Fibroblast of lung (primary cell): ENCODE data around the gene MAP3K19. TPM values are rescaled to one million over a fixed set of nuclear protein-coding genes. Genes with fewer than 3 reads are reported as not detected.

Experiments used
- DNase-seq, 2 donors: peaks; one replicate each; pipeline versions ENCODE4 v3.0.0 to v3.0.0-alpha.2; 2010; ENCODE audit warnings: low read depth in 2 of 2
- H2AFZ ChIP-seq: 2 replicates; pipeline ENCODE4 v1.5.1; 2012; ENCODE audit warnings: low read length, control low read depth, inconsistent platforms
- H3K27ac ChIP-seq: 2 replicates; pipeline ENCODE4 v1.5.1; 2011; ENCODE audit warnings: low read length, control low read depth; ENCODE audit not compliant: insufficient read depth
- H3K27me3 ChIP-seq: 2 replicates; pipeline ENCODE4 v1.5.1; 2011; ENCODE audit warnings: mild to moderate bottlenecking, low read length; ENCODE audit not compliant: control insufficient read depth, insufficient read depth
- H3K36me3 ChIP-seq: 2 replicates; pipeline ENCODE4 v1.5.1; 2011; ENCODE audit warnings: low read length; ENCODE audit not compliant: control insufficient read depth, insufficient read depth
- H3K4me1 ChIP-seq: 2 replicates; pipeline ENCODE4 v1.5.1; 2011; ENCODE audit warnings: low read length; ENCODE audit not compliant: control insufficient read depth, insufficient read depth; ENCODE audit errors: extremely low read depth
- H3K4me2 ChIP-seq: 2 replicates; pipeline ENCODE4 v1.5.1; 2011; ENCODE audit warnings: low read length, control low read depth; ENCODE audit not compliant: insufficient read depth; ENCODE audit errors: extremely low read depth
- H3K4me3 ChIP-seq, 4 experiments: fragments of 200-600 bp in 1 of 4; sonication (generic) in 1 of 4; replicated peaks in 1 of 4; 2 replicates each; pipeline ENCODE4 v1.5.1; 2011 to 2016; ENCODE audit warnings: low read length in 4 of 4, low read depth in 3 of 4, mild to moderate bottlenecking in 3 of 4, control low read depth in 2 of 4, inconsistent platforms in 1 of 4, mixed read lengths in 1 of 4; ENCODE audit not compliant: insufficient read depth in 1 of 4; ENCODE audit errors: control extremely low read depth in 1 of 4
- H3K79me2 ChIP-seq: 2 replicates; pipeline ENCODE4 v1.5.1; 2012; ENCODE audit warnings: mild to moderate bottlenecking, low read length, inconsistent platforms; ENCODE audit not compliant: control insufficient read depth, insufficient read depth
- H3K9ac ChIP-seq: 2 replicates; pipeline ENCODE4 v1.5.1; 2011; ENCODE audit warnings: mild to moderate bottlenecking, low read length, control low read depth; ENCODE audit not compliant: insufficient read depth
- H3K9me3 ChIP-seq: 2 replicates; pipeline ENCODE4 v1.5.1; 2012; ENCODE audit warnings: low read depth, low read length; ENCODE audit not compliant: control insufficient read depth, insufficient read depth
- H4K20me1 ChIP-seq: 2 replicates; pipeline ENCODE4 v1.5.1; 2011; ENCODE audit warnings: low read length; ENCODE audit not compliant: control insufficient read depth, insufficient read depth; ENCODE audit errors: extremely low read depth
- CTCF ChIP-seq, 2 donors: IDR thresholded peaks in 1 of 2; conservative IDR thresholded peaks in 1 of 2; 1 replicate in 1 of 2; 2 replicates in 1 of 2; pipeline ENCODE4 v1.5.1; 2011 to 2012; ENCODE audit warnings: low read length in 2 of 2, control low read depth in 1 of 2, inconsistent platforms in 1 of 2, low read depth in 1 of 2, mild to moderate bottlenecking in 1 of 2
- EZH2 ChIP-seq: IDR thresholded peaks from 2 replicates; pipeline ENCODE4 v1.5.1; 2012; ENCODE audit warnings: low read length, control low read depth, mild to moderate bottlenecking; ENCODE audit errors: missing control alignments
- polyA plus RNA-seq, 2 donors: library from polyadenylated mRNA; depleted of rRNA in 1 of 2; stranded (reverse) in 1 of 2; unstranded in 1 of 2; fragments of >200 nt; gene quantifications; 2 replicates each; pipeline ENCODE4 v1.2.1, GENCODE V29; 2011 to 2012; ENCODE audit warnings: missing spikeins in 1 of 2
- total RNA-seq: library from RNA; depleted of rRNA; stranded (reverse); fragments of >200 nt; gene quantifications from 2 replicates; pipeline ENCODE4 v1.2.1, GENCODE V29; 2014

Gene MAP3K19
- total and polyA plus RNA-seq, 2 donors (not counting 1 experiment from before 2014, with no cell fraction given) = not detected

GRCh38 chr2:134946073-134946472 lies 101.2 kb downstream of the MAP3K19 start:
- H3K79me2 ChIP-seq = no peaks in the 10 kb centered on the region
- TF ChIP-seq EZH2 (no peak), CTCF (conservative IDR thresholded peaks at IDR 0.05 in 1 of 2, IDR thresholded peaks at IDR 0.05 in 1 of 2; ENCODE audit: low read depth in 1 of 2, low read length in 2 of 2) (no peak)
- no peak for DNase-seq

GRCh38 chr2:134944975-134945374 lies 102.3 kb downstream of the MAP3K19 start:
- H2AFZ ChIP-seq = no peak overlapping the region
- peaks cover 3% of the 10 kb centered on the region for H3K79me2 ChIP-seq
- H3K9ac ChIP-seq = no peak overlapping the region
- H4K20me1 ChIP-seq = no peaks in the 10 kb centered on the region
- TF ChIP-seq EZH2 = no peak
- no peak for TF ChIP-seq CTCF (conservative IDR thresholded peaks at IDR 0.05 in 1 of 2, IDR thresholded peaks at IDR 0.05 in 1 of 2; ENCODE audit: low read depth in 1 of 2, low read length in 2 of 2)
- DNase-seq = no peak
- H3K4me3 ChIP-seq = no peak overlapping the region
- no peaks in the 10 kb centered on the region for H3K4me1 ChIP-seq
- no peak overlapping the region for H3K4me2 ChIP-seq
- H3K27ac ChIP-seq = no peak overlapping the region
- H3K36me3 ChIP-seq = peaks cover 4% of the 10 kb centered on the region
- H3K9me3 ChIP-seq = no peaks in the 10 kb centered on the region
- no peaks in the 10 kb centered on the region for H3K27me3 ChIP-seq

More at GRCh38 chr2:134946073-134946472, 101.2 kb downstream of the MAP3K19 start:
- H3K9me3 ChIP-seq = no peaks in the 10 kb centered on the region
- no peaks in the 10 kb centered on the region for H3K27me3 ChIP-seq
- no peak overlapping the region for H3K4me2 ChIP-seq
- H2AFZ ChIP-seq = no peak overlapping the region
- H4K20me1 ChIP-seq = no peaks in the 10 kb centered on the region
- H3K36me3 ChIP-seq = peaks cover 2% of the 10 kb centered on the region
- H3K4me3 ChIP-seq = no peak overlapping the region
- H3K9ac ChIP-seq = no peak overlapping the region
- H3K4me1 ChIP-seq = no peaks in the 10 kb centered on the region
- H3K27ac ChIP-seq = no peak overlapping the region

- H3K27me3 ChIP-seq = no peaks in the 10 kb centered on the region
- H4K20me1 ChIP-seq = no peaks in the 10 kb centered on the region
- H3K9ac ChIP-seq = no peak overlapping the region
- no peak overlapping the region for H3K4me2 ChIP-seq
- no peak overlapping the region for H2AFZ ChIP-seq
- no peak for DNase-seq
- TF ChIP-seq EZH2 = no peak
- H3K36me3 ChIP-seq = peaks cover 4% of the 10 kb centered on the region
- no peak overlapping the region for H3K27ac ChIP-seq
- no peaks in the 10 kb centered on the region for H3K4me1 ChIP-seq
- no peaks in the 10 kb centered on the region for H3K9me3 ChIP-seq
- H3K4me3 ChIP-seq = no peak overlapping the region
- H3K79me2 ChIP-seq = peaks cover 3% of the 10 kb centered on the region
Measured at GRCh38 chr2:134943540-134943939, 103.7 kb downstream of the MAP3K19 start.
